GM18519 (cell line): ENCODE results near the gene TMUB2.
"Not testable (repeated sequence)": the region's sequence is repeated elsewhere in the genome, so short reads cannot be mapped to it uniquely, and the experiment has no call there.

Experiments
- ATAC-seq: cut with Tn5 transposase; IDR thresholded peaks from one replicate; pipeline ENCODE4 v1.9.1; 2021; ENCODE audit warnings: mild to moderate bottlenecking, moderate library complexity; ENCODE audit not compliant: unreplicated experiment, low FRiP score

Gene TMUB2

DNA sequence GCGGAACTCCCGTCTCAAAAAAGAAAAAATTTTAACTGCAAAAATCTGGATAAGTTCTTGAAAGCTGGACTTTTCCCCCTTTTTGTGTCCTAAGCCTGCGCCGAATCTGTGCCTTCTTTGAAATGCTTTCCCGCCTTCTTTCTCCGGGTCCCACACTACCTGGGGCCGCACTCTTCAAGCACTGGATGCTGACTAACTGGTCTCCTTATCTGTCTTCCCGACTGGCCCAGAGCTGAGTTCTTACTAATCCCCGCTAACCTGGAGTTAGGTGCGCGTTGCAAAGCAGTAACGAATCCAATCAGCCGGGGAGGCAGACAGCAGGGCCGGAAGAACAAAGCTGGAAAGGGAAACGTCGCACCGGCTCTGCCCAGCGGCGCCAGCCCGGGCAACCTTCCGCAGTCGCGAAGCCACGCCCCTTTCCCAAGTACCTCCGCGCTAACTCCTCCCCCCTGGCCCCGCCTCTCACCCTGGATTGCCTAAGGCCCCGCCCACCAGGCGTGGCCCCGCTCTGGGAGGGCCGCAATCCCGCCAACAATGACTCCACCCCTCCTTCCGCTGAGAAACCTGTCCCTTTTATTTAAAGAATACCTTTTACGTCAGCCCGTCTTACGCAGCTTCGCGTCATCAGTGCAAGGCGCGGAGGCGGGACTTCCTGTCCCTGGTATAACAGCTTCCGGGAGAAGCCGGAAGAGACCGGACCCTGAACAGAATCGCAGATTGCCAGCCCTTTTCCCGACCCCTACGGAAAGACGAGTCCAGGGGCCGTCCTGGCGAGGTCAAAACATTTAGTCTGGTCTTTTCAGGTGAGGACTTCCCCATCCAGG lies at the start of gene TMUB2:
TSS of gene TMUB2 (plus strand) at position 666 of the 824 bp plus-strand sequence. CDS start 737 bp downstream, outside the sequence.
- ATAC-seq: peak; percentile 77

DNA sequence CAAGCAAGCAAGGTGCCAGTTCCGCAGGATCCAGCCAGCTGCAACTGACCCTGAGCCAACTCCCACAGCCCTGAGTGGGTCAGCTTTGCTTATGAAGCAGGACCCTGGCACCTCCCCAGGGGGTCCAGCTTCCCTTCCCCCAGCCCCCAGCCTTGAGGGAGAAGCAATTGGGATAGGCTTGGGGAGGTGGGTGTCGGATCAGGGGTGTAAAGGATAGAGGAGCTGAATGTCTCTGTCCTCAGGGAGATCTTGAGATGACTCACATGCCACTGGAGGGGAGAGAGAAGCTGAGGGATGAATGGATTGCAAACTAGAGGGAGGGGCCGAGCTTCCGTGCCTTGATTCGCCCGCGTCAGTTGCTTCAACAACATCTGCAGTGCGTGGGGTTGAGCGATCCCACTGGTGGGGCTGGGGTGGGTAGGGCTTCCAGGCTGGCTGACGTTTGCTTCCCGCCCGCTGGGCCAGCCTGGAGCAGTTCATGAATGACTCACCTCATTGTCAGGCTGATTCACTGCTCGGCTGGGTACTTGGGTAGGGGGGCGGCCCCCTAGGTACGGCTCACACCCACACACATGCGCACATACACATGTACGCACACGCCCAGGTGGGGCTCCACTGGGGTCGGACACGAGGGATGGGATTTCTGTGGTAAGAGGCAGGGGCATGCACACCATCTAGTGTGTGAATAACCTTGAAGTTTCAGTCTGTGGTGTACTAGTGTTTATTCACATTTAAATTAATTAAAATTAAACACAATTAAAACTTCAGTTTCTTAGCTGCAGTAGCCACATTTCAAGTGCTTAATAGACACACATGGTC lies 48.7 kb upstream of the TMUB2 start:
- no peak for ATAC-seq

DNA sequence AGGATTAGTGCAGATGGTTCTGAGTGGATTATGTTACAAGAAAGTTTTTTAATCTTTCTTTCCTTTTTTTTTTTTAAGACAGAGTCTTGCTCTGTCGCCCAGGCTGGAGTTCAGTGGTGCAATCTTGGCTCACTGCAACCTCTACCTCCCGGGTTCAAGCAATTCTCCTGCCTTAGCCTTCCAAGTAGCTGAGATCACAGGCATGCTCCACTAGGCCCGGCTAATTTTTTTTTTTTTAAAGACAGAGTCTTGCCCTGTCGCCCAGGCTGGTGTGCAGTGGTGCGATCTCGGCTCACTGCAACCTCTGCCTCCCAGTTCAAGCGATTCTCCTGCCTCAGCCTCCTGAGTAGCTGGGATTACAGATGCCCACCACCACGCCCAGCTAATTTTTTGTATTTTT lies 42.9 kb upstream of the TMUB2 start:
- ATAC-seq: not testable (repeated sequence)

DNA sequence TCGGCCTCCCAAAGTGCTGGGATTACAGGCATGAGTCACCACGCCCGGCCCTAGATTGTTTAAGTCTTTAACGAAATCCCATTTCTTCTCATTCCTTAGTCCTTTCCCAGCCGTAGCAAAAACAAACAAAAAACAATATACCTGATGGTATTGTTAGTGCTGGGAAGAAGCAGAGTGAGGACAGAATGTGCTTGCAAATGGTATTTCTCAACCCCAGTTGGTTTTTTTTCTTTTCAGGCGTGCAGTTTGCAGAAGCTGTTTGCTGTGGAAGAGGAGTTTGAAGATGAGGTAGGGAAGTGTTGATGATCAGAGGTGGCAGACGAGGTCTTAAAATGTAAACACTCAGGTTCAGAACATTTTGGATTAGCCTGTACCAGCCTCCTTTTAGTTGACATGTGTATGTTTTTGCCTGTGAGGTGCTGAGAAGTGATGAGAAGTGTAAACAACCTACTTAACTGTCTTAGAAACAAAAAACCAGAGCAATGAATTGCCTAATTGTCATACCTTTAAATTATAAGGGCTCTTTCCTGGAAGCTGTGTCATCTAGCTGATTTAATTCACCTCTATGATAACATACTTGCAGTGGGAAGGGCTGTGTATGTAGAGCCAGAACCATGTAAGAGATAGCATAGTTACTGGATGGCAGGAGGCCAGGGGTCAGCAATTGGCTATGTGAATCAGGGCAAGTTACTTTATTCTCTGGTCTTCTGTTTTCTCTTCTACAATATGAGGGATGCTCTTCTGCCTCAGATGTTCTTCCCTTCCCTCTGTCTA lies 41.6 kb upstream of the TMUB2 start:
- no peak for ATAC-seq

DNA sequence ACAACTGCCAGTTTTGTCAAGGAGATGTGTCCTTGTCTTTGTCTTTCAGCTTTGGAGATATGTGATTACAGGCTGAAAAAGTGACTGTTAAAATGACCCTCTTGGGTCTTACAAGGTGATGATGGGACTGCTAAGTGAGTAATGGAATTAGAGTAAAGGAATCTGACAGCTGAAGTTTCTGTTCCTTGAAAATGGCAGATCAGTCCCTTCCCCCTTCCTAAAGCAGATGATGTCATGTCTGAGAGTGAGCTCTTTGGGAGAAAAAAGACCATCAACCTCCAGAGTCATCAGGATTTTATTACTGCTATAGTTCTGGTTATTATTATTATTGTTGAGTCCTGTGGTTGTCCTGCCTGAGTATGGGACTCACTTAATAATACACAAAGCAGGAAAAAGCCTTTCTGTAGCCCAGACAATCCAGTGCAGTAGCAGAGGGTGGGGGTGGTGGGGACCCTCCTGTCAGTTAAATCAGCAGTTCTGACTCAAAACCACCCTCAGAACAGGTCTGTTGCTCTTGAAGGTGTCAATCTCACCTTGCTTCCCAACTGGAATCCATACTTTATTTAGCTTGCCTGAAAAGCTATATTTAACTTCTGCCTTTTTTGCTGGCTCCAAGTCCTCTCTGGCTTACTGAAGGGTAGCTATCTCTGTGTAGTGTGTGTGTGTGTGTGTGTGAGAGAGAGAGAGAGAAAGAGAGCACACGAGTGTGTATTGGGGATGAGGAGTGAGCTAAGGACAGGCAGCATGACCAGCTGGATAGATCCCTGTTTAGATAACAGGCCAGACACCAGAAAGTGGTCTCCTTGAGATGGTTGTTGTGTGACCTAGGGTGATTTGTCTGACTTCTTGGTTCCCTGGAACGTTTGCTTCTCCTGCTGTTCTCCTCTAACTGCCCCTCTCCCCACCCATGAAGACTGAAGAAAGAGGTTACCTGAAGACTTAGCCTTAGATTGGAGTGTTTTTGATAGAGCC lies 40.1 kb upstream of the TMUB2 start:
- ATAC-seq: no peak

DNA sequence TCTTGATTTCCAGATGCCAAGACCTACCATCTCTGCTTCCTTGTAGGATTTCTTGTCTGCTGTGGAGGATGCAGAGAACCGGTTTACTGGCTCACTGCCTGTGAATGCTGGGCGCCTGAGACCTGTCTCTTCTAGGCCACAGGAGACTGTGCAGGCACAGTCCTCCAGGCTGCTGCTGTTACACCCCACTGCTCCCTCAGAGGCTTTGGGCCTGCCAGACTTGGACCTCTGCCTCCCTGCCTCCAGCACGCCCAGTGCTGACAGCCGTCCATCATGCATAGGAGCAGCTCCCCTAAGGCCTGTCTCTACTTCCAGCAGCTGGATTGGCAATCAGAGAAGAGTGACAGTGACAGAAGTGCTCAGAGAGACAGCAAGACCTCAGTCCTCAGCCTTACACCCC lies 39.0 kb upstream of the TMUB2 start:
- ATAC-seq: no peak

DNA sequence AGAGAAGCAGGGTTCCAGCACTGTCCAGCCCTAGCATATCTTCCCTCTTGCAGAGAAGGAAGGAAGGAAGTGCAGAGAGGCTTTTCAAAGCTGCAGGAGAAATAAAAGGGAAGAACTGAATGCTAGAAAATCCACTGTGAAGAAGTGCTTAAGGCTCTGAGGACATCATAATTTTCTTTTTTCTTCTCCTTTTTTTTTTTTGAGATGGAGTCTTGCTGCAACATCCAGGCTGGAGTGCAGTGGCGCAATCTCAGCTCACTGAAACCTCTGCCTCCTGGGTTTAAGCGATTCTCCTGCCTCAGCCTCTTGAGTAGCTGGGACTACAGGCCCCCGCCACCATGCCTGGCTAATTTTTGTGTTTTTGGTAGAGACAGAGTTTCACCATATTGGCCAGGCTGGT lies 37.7 kb upstream of the TMUB2 start:
- not testable (repeated sequence) for ATAC-seq

DNA sequence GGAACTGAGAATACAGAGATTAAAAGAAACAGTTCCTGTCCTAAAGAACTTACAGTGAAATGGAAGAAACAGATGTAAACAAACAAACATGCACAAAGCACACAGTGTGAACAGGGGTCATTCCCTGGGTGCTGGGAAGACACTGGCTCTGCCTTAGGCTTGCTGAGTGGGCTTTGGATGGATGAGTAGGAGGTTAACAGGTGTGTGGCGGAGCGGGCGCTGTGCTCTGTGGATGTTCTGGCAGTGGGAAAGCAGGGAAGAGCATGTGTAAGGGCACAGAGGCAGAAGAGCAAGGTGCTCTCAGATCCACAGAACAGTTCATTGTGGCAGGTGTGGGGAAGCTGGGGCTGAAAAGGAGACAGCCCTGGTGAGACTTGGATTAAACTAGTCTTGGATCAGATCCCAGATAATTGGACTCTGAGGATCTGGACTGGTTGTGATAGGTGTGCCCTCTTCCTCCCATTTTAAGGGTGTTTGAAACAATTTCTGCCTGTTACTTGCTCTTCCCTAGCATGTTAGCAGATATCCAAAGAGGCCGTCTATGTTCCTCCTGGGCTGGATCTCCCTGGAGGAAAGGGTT lies 36.9 kb upstream of the TMUB2 start:
- ATAC-seq: no peak

DNA sequence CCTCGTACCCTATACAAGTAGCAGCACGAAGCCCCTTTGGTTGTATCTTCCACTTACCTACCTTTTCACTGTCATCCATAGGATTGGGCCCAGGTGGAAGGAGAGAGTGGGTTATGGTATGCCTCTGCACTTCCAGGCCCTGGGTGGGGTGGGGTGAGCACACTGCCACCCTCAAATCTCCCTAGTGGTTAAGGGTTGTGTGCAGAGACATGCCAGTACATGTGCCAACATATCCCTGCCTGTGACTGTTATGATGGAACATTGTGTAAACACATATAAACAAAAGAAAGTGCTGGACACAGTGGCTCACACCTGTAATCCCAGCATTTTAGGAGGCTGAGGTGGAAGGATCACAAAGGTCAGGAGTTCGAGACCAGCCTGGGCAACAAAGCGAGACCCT lies 33.9 kb upstream of the TMUB2 start:
- ATAC-seq: no peak

DNA sequence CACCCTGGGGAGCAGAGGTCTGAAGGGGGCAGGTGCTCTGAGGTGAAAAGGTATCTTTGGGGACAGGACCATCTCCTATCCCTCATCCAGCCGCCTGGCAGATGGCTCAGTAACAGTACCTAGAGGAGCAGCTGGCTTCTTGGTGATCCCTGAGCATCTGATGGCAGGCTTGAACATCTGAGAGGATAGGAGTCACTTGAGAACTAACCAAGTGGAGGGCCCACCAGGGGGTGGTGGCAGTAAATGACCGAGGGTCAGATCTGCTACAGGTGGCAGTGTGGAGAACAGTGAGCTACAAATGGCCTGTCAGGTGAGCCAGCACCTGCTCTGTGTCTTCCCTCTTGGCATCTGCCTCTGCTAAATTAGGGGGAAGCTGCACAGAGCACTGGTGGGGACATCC lies 31.3 kb upstream of the TMUB2 start:
- ATAC-seq: no peak

DNA sequence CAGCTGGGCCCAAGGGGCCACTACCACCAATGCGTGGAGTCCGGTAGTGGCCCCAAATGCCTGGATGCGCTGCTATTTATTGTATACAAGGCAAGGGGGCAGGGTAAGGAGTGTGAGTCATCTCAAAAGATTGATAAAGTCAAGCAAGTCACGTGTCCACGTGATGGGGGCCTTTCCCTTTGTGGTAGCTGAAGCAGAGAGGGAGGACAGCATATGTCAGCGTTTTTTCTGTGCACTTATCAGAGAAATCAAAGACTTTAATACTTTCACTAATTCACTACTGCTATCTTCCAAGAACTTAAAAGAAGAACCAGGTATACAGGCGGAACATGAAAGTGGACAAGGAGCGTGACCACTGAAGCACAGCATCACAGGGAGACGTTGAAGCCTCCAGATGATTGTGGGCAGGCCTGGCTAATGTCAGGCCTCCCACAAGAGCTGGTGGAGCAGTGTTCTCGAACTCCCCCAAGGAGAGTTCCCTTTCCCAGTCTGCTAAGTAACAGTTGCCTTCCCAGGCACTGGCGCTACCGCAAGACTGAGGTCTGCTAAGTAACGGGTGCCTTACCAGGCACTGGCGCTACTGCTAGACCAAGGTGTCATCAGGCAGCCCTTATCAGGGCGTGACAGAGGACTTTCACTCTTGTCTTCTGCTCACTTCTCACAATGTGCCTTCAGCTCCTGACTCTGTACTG lies 27.1 kb upstream of the TMUB2 start:
- ATAC-seq: no peak

DNA sequence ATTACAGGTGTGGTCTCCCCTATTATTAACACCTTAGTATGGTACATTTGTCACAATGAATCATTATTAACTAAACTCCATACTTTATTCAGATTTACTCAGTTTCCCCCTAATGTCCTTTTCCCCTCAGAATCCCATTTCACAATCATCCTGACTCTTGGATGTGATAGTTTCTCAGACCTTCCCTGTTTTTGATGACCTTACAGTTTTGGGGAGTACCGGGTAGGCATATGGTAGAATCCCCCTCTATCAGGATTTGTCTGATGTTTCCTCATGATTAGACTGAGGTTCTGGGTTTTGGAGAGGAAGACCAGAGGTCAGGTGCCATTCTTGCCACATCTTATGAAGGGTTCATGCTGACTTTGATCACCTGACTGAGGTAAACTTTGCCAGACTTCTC lies 22.3 kb upstream of the TMUB2 start:
- ATAC-seq: no peak

DNA sequence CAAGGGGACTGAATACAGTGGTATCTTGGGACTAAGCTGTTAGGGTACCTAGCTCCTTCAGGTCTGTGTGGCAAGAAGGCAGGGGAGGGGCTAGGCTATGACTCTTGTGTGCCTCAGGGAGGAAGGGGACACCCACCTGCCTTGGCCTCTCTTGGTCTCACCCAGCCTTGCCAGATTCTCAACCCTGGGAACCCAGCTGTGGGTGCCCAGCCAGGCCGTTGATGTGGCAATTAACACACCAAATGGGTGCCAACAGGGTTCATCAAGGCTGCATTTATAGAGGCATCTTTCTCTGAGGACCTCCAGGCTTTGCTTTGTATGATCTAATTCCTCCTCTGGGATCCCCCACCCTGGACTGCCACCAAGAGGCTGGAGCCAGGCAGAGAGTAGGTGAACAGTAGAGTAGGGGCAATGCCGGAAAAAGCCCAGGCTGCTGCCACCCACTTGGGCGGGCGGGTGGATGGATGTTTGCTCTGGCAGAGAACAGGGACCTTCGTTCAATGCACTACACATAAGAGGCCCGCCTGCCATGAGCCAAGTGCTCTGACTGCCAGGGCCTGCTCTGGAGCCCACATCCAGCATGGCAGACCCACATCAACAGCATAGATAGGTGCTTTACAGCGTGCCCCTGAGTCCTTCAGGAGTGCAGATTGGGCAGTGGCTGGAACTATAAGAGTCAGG lies 19.5 kb upstream of the TMUB2 start:
- no peak for ATAC-seq

DNA sequence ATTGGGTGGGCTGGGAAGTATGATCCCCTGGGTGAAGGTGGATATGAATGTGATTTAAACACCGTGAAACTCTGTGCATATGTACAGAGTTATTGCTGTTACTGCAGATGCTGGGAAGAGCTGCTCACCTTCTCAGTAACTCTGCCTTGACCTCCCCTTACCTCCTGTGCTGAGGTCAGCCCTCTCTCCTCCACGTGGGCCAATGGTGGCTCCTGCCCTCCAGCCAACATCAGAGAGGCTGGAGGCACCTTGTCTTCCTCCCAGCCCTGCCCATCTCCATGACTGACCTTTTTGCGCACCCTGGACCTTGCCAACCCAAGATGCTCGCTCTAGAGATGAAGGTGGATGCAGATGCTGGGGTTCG lies 16.7 kb upstream of the TMUB2 start:
- no peak for ATAC-seq

DNA sequence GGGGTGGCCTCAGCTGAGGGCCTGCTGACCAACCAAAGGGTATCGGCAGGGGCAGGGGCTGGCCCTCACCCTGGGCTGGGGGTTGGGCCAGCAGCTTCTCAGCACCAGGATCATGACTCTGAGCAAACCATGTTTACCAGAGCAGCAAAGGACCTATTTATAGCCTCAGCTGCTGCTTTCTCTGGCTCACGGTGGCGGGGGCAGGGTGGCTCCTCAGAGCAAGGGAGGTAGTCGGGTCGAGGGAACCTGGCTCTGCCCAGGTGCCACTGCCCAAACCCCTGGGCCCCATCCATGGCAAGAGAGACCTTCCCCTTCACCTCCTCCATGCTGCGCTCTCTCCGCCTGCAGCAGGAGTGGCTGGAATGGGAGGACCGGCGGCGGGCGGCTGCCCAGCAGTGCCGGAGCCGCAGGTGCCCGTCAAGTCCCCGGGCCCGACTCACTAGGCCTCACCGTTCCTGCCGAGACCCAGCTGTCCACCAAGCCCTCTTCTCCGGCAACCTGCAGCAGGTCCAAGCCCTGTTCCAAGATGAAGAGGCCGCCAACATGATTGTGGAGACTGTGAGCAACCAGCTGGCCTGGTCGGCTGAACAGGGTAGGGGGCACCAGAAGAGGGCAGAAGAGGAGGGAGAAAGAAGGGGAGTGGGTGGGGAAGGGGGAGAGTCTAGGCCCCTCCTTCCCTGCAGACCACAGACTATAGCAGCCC lies 16.1 kb upstream of the TMUB2 start, which contains the start of gene ASB16:
TSS of gene ASB16 (plus strand) at position 206 of the 703 bp plus-strand sequence. CDS start at position 292, 86 bp downstream.
- ATAC-seq: no peak

DNA sequence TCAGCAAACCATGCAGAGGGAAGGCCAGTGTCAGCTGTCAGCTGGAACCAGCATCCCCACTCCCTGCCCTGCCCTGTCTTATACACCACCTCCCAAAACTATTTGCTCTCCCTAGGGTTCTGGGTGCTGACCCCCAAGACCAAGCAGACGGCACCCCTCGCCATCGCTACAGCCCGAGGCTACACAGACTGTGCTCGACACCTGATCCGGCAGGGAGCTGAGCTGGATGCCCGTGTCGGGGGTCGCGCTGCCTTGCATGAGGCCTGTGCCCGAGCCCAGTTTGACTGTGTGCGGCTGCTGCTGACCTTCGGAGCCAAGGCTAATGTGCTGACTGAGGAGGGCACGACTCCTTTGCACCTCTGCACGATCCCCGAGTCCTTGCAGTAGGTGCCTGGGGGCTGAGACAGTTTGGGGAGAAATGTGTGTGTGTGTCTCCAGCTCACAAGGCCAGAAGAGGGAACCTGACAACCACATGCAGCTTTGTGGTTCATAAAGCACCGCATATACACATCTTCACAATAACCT lies 14.8 kb upstream of the TMUB2 start:
- no peak for ATAC-seq

DNA sequence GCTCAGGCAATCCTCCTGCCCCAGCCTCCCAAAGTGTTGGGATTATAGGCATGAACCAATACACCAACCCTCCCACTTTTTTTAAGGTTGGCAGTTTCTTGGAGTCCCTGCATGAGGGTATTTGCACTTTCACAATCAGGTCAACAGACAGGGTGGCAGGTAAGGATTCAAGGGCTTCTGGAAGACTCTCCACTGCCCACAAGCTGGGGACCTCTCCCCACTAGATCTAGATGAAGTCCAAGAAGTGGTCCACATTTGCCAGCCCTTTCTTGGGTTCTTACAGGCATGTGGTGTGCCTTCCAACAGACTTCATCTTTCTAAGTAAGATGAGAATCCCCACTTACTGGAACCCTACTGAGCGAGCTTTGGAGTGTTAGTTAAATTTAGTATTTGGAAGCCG lies 12.3 kb upstream of the TMUB2 start:
- ATAC-seq: no peak
